Endothelial cell of umbilical vein (primary cell): ENCODE results near the gene CYP4F8. TPM values are rescaled to one million over a fixed set of nuclear protein-coding genes. Genes with fewer than 3 reads are reported as not detected.

Experiments
- polyA plus RNA-seq, 4 experiments: library from polyadenylated mRNA; depleted of rRNA in 3 of 4; stranded (reverse) in 3 of 4; unstranded in 1 of 4; fragments of >200 nt; gene quantifications; 2 replicates each; pipeline versions ENCODE4 v1.2.1 to v1.2.3, GENCODE V29; 2011 to 2012; ENCODE audit warnings: missing spikeins in 1 of 4
- small RNA-seq: library from RNA; depleted of rRNA; stranded (forward); fragments of <200 nt; gene quantifications from one replicate; pipeline ENCODE3, GENCODE V24; 2012; ENCODE audit warnings: low replicate concordance, low read depth; ENCODE audit not compliant: insufficient read depth, insufficient read length
- total RNA-seq: library from RNA; stranded (reverse); gene quantifications from 2 replicates; pipeline ENCODE4 v1.2.3, GENCODE V29; 2021

CYP4F8 gene
- total and polyA plus RNA-seq, 2 donors (not counting 3 experiments of a cell fraction or from before 2014, with no cell fraction given) = not detected

Small RNA genes within 50 kb of the gene (small RNA-seq; reads per million reads assigned to genes)
- not detected for gene AD000091.1

Other genes starting within 250 kb of the CYP4F8 start
- gene AKAP8, start 235.4 kb upstream of the CYP4F8 start, total RNA-seq = 42.6 and 44.1 TPM in 2 replicates
- gene AKAP8, start 235.4 kb upstream of the CYP4F8 start, polyA plus RNA-seq = 16.4 and 18.3 TPM in 2 replicates
- gene AKAP8L, start 196.2 kb upstream of the CYP4F8 start, total RNA-seq = 95.4 and 99.6 TPM in 2 replicates
- 63.9 and 65.1 TPM in 2 replicates for gene AKAP8L, start 196.2 kb upstream of the CYP4F8 start, polyA plus RNA-seq
- gene WIZ, start 165.3 kb upstream of the CYP4F8 start, total RNA-seq = 47.2 and 50.8 TPM in 2 replicates
- gene WIZ, start 165.3 kb upstream of the CYP4F8 start, polyA plus RNA-seq = 21.0 and 25.7 TPM in 2 replicates
- gene RASAL3, start 150.7 kb upstream of the CYP4F8 start, total RNA-seq = 4.1 and 4.3 TPM in 2 replicates
- 5.7 and 7.0 TPM in 2 replicates for gene RASAL3, start 150.7 kb upstream of the CYP4F8 start, polyA plus RNA-seq
- gene PGLYRP2, start 135.7 kb upstream of the CYP4F8 start, total RNA-seq = 0.18 TPM in 1 of 2 replicates, not detected in the other
- gene PGLYRP2, start 135.7 kb upstream of the CYP4F8 start, polyA plus RNA-seq = 0.03 and 0.19 TPM in 2 replicates
- not detected in 2 replicates for gene CYP4F22, start 106.7 kb upstream of the CYP4F8 start, total RNA-seq
- gene CYP4F22, start 106.7 kb upstream of the CYP4F8 start, polyA plus RNA-seq = not detected in 2 replicates
- not detected in 2 replicates for gene CYP4F3, start 25.7 kb downstream of the CYP4F8 start, total RNA-seq
- gene CYP4F3, start 25.7 kb downstream of the CYP4F8 start, polyA plus RNA-seq = not detected in 2 replicates
- not detected in 2 replicates for gene CYP4F12, start 57.9 kb downstream of the CYP4F8 start, total RNA-seq
- gene CYP4F12, start 57.9 kb downstream of the CYP4F8 start, polyA plus RNA-seq = not detected in 2 replicates
- not detected in 2 replicates for gene OR10H2, start 112.8 kb downstream of the CYP4F8 start, total RNA-seq
- gene OR10H2, start 112.8 kb downstream of the CYP4F8 start, polyA plus RNA-seq = not detected in 2 replicates
- not detected in 2 replicates for gene OR10H3, start 122.8 kb downstream of the CYP4F8 start, total RNA-seq
- gene OR10H3, start 122.8 kb downstream of the CYP4F8 start, polyA plus RNA-seq = not detected in 2 replicates
- not detected in 2 replicates for gene OR10H5, start 172.4 kb downstream of the CYP4F8 start, total RNA-seq
- not detected in 2 replicates for gene OR10H5, start 172.4 kb downstream of the CYP4F8 start, polyA plus RNA-seq
- not detected in 2 replicates for gene OR10H1, start 200.4 kb downstream of the CYP4F8 start, total RNA-seq
- gene OR10H1, start 200.4 kb downstream of the CYP4F8 start, polyA plus RNA-seq = not detected in 2 replicates